WTC11 (cell line): ENCODE results near the gene PTPRT. TPM values are rescaled to one million over a fixed set of nuclear protein-coding genes. Genes with fewer than 3 reads are reported as not detected.
A peak's percentile ranks its signal among the peaks of the same experiment; 100 is the strongest.

Source experiments
- ATAC-seq: fragments of 200-7000 bp; cut with Tn5 transposase; 2 replicates; pipeline ENCODE4 v1.10.0; 2021; ENCODE audit warnings: mild to moderate bottlenecking, moderate library complexity
- CTCF ChIA-PET: fragments of 300-600 bp; sonication (Branson Sonifier 250); formaldehyde crosslinking; loops from one replicate; lab custom pipeline; 2021; ENCODE audit warnings: antibody characterized with exemption; lab: Charles Lee
- POLR2A ChIA-PET: fragments of 350-600 bp; sonication (Branson Sonifier 250); formaldehyde crosslinking; loops from one replicate; lab custom pipeline; 2021; ENCODE audit warnings: antibody characterized with exemption; lab: Charles Lee
- DNase-seq: peaks from one replicate; pipeline ENCODE4 v3.0.0; 2021; ENCODE audit warnings: low spot score
- H3K27ac Mint-ChIP-seq: 2 replicates; pipeline ENCODE4 v1.8.0; 2021; ENCODE audit warnings: mixed read lengths
- H3K27me3 Mint-ChIP-seq: 2 replicates; pipeline ENCODE4 v1.8.0; 2021; ENCODE audit warnings: low read depth, mild to moderate bottlenecking, moderate library complexity, mixed read lengths
- H3K36me3 Mint-ChIP-seq: 2 replicates; pipeline ENCODE4 v1.8.0; 2021; ENCODE audit warnings: mixed read lengths
- H3K4me1 Mint-ChIP-seq: 2 replicates; pipeline ENCODE4 v1.8.0; 2022; ENCODE audit warnings: mixed read lengths
- H3K4me3 Mint-ChIP-seq: 2 replicates; pipeline ENCODE4 v1.8.0; 2021; ENCODE audit warnings: mild to moderate bottlenecking, moderate library complexity, mixed read lengths
- H3K9me3 Mint-ChIP-seq: 2 replicates; pipeline ENCODE4 v1.8.0; 2021; ENCODE audit warnings: mixed read lengths
- FOXK1 ChIP-seq: sonication (generic); formaldehyde crosslinking; IDR thresholded peaks from 2 replicates; pipeline ENCODE4 v1.8.0; 2022; ENCODE audit warnings: mild to moderate bottlenecking, moderate library complexity, missing genetic modification reagents
- JAZF1 ChIP-seq: fragments of 250-450 bp; sonication (Bioruptor Pico); IDR thresholded peaks from 2 replicates; pipeline ENCODE4 v1.9.0; 2021; ENCODE audit warnings: moderate library complexity, mild to moderate bottlenecking, inconsistent platforms
- JUN ChIP-seq: sonication (generic); formaldehyde crosslinking; IDR thresholded peaks from 2 replicates; pipeline ENCODE4 v1.8.0; 2023; ENCODE audit warnings: mild to moderate bottlenecking, missing genetic modification reagents
- MAX ChIP-seq: sonication (generic); formaldehyde crosslinking; IDR thresholded peaks from 2 replicates; pipeline ENCODE4 v1.8.0; 2022; ENCODE audit warnings: mild to moderate bottlenecking, missing genetic modification reagents
- NR1H2 ChIP-seq: sonication (generic); formaldehyde crosslinking; IDR thresholded peaks from 2 replicates; pipeline ENCODE4 v1.9.0; 2021; ENCODE audit warnings: mild to moderate bottlenecking, moderate library complexity, missing genetic modification reagents
- NR2C2 ChIP-seq: sonication (generic); formaldehyde crosslinking; IDR thresholded peaks from 2 replicates; pipeline ENCODE4 v1.8.0; 2022; ENCODE audit warnings: mild to moderate bottlenecking, missing genetic modification reagents
- SP1 ChIP-seq: sonication (generic); formaldehyde crosslinking; conservative IDR thresholded peaks from 2 replicates; pipeline ENCODE4 v1.8.1; 2022; ENCODE audit warnings: missing genetic modification reagents
- TEAD1 ChIP-seq: sonication (generic); formaldehyde crosslinking; IDR thresholded peaks from 2 replicates; pipeline ENCODE4 v1.8.0; 2022; ENCODE audit warnings: mild to moderate bottlenecking, missing genetic modification reagents
- ZNF121 ChIP-seq: sonication (generic); formaldehyde crosslinking; IDR thresholded peaks from 2 replicates; pipeline ENCODE4 v1.8.0; 2023; ENCODE audit warnings: missing genetic modification reagents
- ZNF138 ChIP-seq: sonication (generic); formaldehyde crosslinking; conservative IDR thresholded peaks from 2 replicates; pipeline ENCODE4 v1.8.1; 2022; ENCODE audit warnings: mild to moderate bottlenecking, moderate library complexity, missing genetic modification reagents
- ZNF219 ChIP-seq: sonication (generic); formaldehyde crosslinking; IDR thresholded peaks from 2 replicates; pipeline ENCODE4 v1.8.0; 2023; ENCODE audit warnings: missing genetic modification reagents, mild to moderate bottlenecking, borderline replicate concordance
- ZNF423 ChIP-seq: fragments of 250-450 bp; sonication (Bioruptor Pico); IDR thresholded peaks from 2 replicates; pipeline ENCODE4 v2.1.2; 2022; ENCODE audit warnings: mild to moderate bottlenecking, moderate library complexity
- ZSCAN18 ChIP-seq: fragments of 250-450 bp; sonication (Bioruptor Pico); IDR thresholded peaks from 2 replicates; pipeline ENCODE4 v2.1.2; 2022; ENCODE audit warnings: mild to moderate bottlenecking, moderate library complexity
- total RNA-seq: library from RNA; stranded (reverse); gene quantifications from 3 replicates; pipeline ENCODE4 v1.2.3, GENCODE V29; 2021
- TF ChIP-seq, protein P1 (sequence below): sonication (generic); formaldehyde crosslinking; IDR thresholded peaks from 2 replicates; pipeline ENCODE4 v1.8.0; 2022; ENCODE audit warnings: missing genetic modification reagents
- TF ChIP-seq, protein P2 (sequence below): sonication (generic); formaldehyde crosslinking; IDR thresholded peaks from 2 replicates; pipeline ENCODE4 v1.8.0; 2022; ENCODE audit warnings: mild to moderate bottlenecking, missing genetic modification reagents
- TF ChIP-seq, protein P3 (sequence below): fragments of 250-450 bp; sonication (Bioruptor Pico); IDR thresholded peaks from 2 replicates; pipeline ENCODE4 v1.9.0; 2021; ENCODE audit warnings: mild to moderate bottlenecking
- TF ChIP-seq, protein P4 (sequence below): sonication (generic); formaldehyde crosslinking; IDR thresholded peaks from 2 replicates; pipeline ENCODE4 v1.8.1; 2022; ENCODE audit warnings: mild to moderate bottlenecking, missing genetic modification reagents, moderate library complexity, borderline replicate concordance
- TF ChIP-seq, protein P5 (sequence below): sonication (generic); formaldehyde crosslinking; conservative IDR thresholded peaks from 2 replicates; pipeline ENCODE4 v1.8.1; 2022; ENCODE audit warnings: mild to moderate bottlenecking, missing genetic modification reagents

Gene PTPRT
- total RNA-seq, 1 experiment from 2014 or later: 1.1 TPM

GRCh38 chr20:42963796-42964195 is 225.9 kb downstream of the PTPRT start (continued):
- TF ChIP-seq, protein P1, sequence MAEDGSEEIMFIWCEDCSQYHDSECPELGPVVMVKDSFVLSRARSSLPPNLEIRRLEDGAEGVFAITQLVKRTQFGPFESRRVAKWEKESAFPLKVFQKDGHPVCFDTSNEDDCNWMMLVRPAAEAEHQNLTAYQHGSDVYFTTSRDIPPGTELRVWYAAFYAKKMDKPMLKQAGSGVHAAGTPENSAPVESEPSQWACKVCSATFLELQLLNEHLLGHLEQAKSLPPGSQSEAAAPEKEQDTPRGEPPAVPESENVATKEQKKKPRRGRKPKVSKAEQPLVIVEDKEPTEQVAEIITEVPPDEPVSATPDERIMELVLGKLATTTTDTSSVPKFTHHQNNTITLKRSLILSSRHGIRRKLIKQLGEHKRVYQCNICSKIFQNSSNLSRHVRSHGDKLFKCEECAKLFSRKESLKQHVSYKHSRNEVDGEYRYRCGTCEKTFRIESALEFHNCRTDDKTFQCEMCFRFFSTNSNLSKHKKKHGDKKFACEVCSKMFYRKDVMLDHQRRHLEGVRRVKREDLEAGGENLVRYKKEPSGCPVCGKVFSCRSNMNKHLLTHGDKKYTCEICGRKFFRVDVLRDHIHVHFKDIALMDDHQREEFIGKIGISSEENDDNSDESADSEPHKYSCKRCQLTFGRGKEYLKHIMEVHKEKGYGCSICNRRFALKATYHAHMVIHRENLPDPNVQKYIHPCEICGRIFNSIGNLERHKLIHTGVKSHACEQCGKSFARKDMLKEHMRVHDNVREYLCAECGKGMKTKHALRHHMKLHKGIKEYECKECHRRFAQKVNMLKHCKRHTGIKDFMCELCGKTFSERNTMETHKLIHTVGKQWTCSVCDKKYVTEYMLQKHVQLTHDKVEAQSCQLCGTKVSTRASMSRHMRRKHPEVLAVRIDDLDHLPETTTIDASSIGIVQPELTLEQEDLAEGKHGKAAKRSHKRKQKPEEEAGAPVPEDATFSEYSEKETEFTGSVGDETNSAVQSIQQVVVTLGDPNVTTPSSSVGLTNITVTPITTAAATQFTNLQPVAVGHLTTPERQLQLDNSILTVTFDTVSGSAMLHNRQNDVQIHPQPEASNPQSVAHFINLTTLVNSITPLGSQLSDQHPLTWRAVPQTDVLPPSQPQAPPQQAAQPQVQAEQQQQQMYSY (CRISPR knock-in tag): no peak
- TF ChIP-seq, protein P2, sequence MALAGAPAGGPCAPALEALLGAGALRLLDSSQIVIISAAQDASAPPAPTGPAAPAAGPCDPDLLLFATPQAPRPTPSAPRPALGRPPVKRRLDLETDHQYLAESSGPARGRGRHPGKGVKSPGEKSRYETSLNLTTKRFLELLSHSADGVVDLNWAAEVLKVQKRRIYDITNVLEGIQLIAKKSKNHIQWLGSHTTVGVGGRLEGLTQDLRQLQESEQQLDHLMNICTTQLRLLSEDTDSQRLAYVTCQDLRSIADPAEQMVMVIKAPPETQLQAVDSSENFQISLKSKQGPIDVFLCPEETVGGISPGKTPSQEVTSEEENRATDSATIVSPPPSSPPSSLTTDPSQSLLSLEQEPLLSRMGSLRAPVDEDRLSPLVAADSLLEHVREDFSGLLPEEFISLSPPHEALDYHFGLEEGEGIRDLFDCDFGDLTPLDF: no peak
- TF ChIP-seq JAZF1 (CRISPR knock-in tag) (no peak), MAX (CRISPR knock-in tag) (no peak), JUN (CRISPR knock-in tag) (no peak), ZNF423 (CRISPR knock-in tag) (no peak), NR2C2 (CRISPR knock-in tag) (no peak)
- TF ChIP-seq, protein P3, sequence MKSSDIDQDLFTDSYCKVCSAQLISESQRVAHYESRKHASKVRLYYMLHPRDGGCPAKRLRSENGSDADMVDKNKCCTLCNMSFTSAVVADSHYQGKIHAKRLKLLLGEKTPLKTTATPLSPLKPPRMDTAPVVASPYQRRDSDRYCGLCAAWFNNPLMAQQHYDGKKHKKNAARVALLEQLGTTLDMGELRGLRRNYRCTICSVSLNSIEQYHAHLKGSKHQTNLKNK (CRISPR knock-in tag): no peak

DNA sequence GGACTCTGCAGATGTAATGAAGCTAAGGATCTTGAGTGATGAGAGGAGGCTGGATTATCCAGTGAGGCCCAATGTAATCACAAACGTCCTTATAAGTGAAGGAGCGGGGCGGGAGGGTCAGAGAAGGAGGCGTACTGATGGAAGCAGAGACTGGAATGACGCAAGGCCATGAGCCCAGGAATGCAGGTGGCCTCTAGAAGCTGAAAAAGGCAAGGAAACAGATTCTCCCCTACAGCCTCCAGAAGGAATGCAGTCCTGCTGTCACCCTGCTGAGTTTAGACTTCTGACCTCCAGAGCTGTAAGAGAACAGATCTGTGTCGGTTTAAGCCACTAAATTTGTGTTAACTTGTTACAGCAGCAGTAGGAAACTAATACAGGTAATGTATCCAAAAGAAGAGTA is 227.9 kb downstream of the PTPRT start:
- no peak overlapping the region for H3K4me3 Mint-ChIP-seq
- peaks cover 26% of the 10 kb centered on the region for H3K4me1 Mint-ChIP-seq
- peaks cover 12% of the 10 kb centered on the region for H3K9me3 Mint-ChIP-seq
- POLR2A ChIA-PET: no interaction called here
- H3K27ac Mint-ChIP-seq: peak overlapping the region; percentile 62
- TF ChIP-seq, protein P4, sequence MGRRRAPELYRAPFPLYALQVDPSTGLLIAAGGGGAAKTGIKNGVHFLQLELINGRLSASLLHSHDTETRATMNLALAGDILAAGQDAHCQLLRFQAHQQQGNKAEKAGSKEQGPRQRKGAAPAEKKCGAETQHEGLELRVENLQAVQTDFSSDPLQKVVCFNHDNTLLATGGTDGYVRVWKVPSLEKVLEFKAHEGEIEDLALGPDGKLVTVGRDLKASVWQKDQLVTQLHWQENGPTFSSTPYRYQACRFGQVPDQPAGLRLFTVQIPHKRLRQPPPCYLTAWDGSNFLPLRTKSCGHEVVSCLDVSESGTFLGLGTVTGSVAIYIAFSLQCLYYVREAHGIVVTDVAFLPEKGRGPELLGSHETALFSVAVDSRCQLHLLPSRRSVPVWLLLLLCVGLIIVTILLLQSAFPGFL (CRISPR knock-in tag): no peak
- TF ChIP-seq TEAD1 (CRISPR knock-in tag): 0 out of 2 replicates have a peak, but pooled peaks have one; percentile 24
- TF ChIP-seq, all 79 proteins: peak for 1
- peaks cover 8% of the 10 kb centered on the region for H3K36me3 Mint-ChIP-seq
- ATAC-seq (peak; percentile 73), DNase-seq (peak; percentile 22)
- CTCF ChIA-PET: no interaction called here
- peaks cover 5% of the 10 kb centered on the region for H3K27me3 Mint-ChIP-seq

DNA sequence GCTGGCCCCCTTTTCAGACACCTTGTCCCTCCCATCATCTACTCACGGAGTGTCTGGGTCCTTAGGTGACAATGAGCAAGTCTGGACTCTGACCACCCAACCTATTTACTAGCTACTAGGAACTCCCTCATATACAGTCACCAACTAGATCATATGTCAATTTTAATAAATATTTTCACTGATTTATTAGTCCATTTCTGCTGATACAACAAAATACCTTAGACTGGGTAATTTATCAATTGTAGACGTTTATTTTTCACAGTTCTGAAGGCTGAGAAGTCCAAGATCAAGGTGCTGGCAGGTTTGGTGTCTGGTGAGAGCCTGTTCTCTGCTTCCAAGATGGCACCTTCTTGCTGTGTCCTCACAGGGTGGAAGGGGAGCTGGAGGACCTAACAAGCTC is 229.7 kb downstream of the PTPRT start:
- ChIA-PET POLR2A (no interaction called here), CTCF (interaction anchor here (2.1 kb wide), 1 partner anchor 10 kb away, joined by 5 read pairs; no protein-coding TSS in a partner anchor)
- Mint-ChIP-seq H3K4me1 (peaks cover 24% of the 10 kb centered on the region), H3K4me3 (no peak overlapping the region), H3K27ac (no peak overlapping the region), H3K27me3 (peaks cover 5% of the 10 kb centered on the region; the same call in 1 of the 2 replicates), H3K36me3 (peaks cover 11% of the 10 kb centered on the region), H3K9me3 (peaks cover 20% of the 10 kb centered on the region)
- DNase-seq: no peak
- no peak for ATAC-seq
- TF ChIP-seq ZNF138 (CRISPR knock-in tag): no peak
- no peak for TF ChIP-seq NR1H2 (CRISPR knock-in tag)
- no peak for TF ChIP-seq ZNF121 (CRISPR knock-in tag)
- TF ChIP-seq SP1 (CRISPR knock-in tag): no peak
- no peak for TF ChIP-seq FOXK1 (CRISPR knock-in tag)
- TF ChIP-seq ZSCAN18 (CRISPR knock-in tag): no peak
- TF ChIP-seq ZNF219 (CRISPR knock-in tag): no peak
- TF ChIP-seq, protein P5, sequence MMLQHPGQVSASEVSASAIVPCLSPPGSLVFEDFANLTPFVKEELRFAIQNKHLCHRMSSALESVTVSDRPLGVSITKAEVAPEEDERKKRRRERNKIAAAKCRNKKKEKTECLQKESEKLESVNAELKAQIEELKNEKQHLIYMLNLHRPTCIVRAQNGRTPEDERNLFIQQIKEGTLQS: no peak
- TF ChIP-seq, all 79 proteins: peak for 0
